Erythroblast (primary cell): Measurements from ENCODE around the gene CYB5R2.

Experiments
- GATA1 ChIP-seq: IDR thresholded peaks from 2 replicates; pipeline ENCODE4 v1.6.1; 2011; ENCODE audit warnings: low read depth, mild to moderate bottlenecking, control low read depth, low read length, moderate library complexity
- POLR2A ChIP-seq: IDR thresholded peaks from 2 replicates; pipeline ENCODE4 v1.6.1; 2011; ENCODE audit warnings: mild to moderate bottlenecking, low read length

DNA sequence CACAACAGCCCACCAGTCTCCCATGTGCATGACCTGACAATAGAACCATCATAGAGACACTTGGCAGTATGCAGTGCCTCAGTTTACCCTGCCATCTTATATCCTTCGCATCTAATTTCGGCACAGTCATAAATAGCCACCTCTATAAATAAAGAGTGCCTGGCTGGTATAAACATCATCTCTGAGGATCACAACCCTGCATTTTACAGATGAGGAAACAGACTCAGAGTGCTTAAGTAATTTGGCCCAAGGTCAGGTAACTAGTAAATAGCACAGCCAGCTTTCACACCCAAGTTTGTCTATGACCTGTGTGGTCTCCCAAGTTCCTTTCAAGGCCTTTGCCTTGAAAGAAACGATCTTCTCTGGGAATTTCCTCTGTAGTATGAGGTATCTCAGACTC is 44.6 kb downstream of the CYB5R2 start:
- TF ChIP-seq GATA1: no peak
- TF ChIP-seq POLR2A: no peak
